ENCODE measurements around the gene PTPRF.
"Not testable (repeated sequence)": the region's sequence is repeated elsewhere in the genome, so short reads cannot be mapped to it uniquely, and the experiment has no call there.

PTPRF gene

DNA sequence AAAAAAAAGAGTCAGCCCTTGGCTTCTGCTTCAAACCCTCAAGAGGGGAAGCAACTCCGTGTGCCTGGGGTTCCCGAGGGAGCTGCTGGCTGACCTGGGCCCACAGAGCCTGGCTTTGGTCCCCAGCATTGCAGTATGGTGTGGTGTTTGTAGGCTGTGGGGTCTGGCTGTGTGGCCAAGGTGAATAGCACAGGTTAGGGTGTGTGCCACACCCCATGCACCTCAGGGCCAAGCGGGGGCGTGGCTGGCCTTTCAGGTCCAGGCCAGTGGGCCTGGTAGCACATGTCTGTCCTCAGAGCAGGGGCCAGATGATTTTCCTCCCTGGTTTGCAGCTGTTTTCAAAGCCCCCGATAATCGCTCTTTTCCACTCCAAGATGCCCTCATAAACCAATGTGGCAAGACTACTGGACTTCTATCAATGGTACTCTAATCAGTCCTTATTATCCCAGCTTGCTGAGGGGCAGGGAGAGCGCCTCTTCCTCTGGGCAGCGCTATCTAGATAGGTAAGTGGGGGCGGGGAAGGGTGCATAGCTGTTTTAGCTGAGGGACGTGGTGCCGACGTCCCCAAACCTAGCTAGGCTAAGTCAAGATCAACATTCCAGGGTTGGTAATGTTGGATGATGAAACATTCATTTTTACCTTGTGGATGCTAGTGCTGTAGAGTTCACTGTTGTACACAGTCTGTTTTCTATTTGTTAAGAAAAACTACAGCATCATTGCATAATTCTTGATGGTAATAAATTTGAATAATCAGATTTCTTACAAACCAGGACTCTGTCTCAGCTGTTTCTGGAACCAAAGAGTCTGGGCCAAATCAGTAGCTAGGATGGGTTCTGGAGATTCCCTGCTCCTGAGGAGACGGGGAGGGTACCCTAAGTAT, 92.5 kb downstream of the PTPRF start:
- DNase-seq, result no peak

DNA sequence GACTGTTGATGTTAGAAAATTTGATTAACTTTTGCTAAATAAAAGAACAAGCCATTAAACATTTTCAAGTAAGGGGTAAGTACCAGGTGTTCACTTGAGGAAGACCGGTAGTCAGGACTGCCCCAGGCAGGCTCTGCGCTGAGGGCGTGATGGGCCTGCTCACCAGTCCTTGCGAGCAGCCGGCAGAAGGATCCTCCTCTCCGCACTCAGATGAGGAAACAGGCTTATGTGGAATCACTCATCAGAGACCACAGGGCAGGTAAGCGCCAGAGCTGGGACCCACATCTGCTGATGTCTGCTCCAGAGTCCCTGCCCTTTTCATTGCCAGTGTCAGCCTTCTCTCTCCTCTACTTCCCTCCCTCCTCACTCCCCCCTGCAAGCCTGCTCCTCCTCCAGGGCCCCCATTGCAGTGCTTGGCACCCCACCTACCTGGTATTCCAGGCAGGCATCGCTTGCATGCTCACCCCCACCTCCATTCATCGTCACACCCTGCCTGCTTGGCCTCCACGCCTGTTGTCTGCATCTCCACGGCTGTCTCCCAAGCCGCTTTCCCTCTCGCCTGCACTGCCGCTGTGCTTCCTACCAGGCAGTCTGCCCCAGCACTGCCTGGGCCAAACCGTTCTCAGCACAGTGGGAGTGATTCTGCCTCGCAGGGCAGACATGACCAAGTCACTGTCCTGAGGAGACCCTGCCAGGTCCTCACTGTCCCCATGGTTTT, 94.5 kb downstream of the PTPRF start:
- DNase-seq, result no peak

DNA sequence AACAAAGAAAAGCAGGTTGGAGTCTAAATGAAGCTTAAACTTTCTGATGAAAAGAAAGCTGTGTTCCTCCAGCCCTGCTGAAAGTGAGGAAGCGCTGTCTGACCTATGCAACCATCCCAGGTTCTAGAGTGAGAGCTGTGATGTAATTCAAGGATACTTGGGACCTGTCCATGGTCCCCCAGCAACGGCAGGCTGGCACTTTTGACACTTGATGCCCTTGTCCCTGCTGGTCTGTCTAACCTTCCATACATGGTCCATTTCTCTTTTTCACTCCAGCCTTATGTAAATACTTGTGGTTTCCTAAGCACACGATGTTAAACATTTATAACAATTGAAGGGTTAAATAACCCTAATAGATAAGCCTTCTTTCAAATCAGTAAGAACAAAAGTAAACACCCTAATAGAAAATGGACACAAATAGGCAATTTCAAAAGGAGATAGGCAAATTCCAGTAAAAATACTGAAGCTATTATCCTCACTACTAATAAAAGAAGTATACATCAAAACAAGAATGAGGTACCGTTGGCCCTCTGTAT, 101.5 kb downstream of the PTPRF start:
- DNase-seq, result no peak

DNA sequence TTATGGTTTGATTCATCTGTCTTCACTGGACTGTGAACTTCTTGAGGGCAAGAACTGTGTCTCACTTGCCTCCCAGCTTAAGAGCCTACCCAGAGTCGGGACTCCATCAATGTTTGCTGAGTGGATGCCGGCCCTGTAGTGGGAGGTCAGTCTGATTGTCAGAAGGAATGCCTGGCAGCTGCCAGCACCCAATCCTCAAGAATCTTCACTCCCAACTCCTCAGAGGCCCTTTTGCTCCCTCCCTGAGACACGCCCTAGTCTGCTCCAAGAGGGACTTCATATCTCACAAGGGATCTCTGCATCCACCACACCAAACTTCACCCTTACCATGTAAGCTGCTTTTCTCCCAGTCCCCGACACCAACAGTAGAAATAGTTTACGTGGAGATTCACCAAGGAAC, 104.0 kb downstream of the PTPRF start:
- DNase-seq, result no peak

DNA sequence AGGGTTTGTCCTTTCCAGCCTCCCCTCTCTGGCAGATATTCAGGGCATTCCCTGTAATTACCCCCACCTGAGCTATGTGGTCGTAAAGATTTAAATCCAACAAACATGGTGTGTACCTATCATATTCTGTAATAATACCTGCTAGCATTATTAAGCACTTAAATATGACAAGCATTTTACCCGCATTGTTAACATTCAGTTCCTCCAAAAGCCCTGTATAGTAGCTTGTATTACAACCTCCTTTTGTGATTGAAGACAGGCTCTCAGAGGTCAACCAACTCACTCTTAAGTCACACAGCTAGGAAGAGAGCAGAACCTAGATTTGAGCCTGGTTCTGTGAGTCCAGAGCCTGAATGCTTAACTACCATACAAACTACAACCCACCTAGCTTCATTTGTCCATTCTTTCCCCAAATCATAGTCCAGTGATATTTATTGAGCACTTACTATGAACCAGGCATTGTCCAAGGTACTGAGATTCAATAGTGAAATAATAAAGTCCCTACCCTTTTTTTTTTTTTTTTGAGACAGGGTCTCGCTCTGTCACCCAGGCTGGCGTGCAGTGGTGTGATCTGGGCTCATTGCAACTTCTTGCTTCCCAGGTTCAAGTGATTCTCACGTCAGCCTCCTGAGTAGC, 105.4 kb downstream of the PTPRF start:
- no peak for DNase-seq

DNA sequence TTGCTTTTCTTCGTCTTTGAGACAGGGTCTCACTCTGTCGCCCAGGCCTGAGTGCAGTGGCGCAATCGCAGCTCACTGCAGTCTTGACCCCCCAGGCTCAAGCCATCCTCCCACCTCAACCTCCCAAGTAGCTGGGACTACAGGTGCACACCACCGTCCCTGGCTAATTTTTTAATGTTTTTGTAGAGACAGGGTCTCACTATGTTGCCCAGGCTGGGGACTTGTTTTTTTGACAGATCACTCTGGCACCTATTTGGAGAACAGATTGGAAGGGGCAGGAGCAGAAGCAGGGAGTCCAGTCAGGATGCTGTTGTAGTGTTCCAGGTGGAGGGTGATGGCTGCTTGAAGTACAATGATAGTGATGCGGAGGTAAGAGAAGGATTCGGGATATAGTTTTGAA, 106.6 kb downstream of the PTPRF start:
- DNase-seq, result no peak

DNA sequence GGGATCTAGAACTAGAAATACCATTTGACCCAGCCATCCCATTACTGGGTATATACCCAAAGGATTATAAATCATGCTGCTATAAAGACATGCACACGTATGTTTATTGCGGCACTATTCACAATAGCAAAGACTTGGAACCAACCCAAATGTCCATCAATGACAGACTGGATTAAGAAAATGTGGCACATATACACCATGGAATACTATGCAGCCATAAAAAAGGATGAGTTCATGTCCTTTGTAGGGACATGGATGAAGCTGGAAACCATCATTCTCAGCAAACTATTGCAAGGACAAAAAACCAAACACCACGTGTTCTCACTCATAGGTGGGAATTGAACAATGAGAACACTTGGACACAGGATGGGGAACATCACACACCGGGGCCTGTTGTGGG, 107.7 kb downstream of the PTPRF start:
- not testable (repeated sequence) for DNase-seq

DNA sequence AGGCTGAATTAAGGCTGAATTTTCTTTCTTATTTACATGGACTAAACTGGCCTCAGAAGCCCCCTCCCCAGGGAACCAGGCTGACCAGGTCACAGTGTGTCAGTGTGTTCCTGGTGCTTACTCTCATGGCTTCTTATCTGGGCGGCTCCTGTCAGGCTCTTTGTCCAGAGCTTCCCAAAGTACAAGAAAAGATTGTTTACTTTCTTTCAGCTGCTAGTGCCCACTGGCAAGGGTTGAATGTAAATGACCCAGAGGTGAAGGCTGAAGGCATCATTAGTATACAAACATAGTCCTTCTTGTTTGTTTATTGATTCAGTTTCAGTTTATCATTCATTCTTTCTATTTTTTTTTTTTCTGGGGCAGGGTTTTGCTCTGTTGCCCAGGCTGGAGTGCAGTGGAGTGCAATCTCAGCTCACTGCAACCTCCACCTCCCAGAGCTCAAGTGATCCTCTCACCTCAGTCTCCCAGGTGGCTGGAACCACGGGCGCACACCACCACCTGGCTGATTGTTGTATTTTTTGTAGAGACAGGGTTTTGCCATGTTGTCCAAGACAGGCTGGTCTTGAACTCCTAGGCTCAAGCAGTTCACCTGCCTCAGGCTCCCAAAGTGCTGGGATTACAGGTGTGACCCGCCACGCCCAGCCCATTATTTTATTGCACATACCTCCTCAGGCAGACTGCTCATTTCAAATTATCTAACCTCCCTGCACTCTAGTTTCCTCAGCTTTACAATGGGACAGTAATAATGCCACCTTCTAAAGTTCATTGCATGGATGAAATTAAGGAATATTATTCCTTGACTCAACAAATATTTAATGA, 109.5 kb downstream of the PTPRF start:
- no peak for DNase-seq

DNA sequence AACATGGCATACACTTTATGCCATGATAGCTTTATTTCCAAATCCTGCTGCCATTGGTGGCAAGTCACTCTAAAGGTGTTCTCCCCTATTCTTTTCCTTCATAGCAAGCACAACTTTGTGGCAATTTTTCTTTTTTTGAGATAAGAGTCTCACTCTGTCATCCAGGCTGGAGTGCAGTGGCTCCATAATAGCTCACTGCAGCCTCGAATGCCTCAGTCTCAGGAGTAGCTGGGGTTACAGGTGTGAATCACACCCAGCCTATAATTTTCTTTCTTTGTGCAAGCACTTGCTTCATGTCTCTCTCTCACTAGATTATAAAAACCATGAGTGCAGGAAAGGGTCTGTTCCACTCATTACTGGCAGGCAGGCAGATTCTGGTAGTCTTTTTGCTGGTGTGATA, 113.9 kb downstream of the PTPRF start:
- no peak for DNase-seq

DNA sequence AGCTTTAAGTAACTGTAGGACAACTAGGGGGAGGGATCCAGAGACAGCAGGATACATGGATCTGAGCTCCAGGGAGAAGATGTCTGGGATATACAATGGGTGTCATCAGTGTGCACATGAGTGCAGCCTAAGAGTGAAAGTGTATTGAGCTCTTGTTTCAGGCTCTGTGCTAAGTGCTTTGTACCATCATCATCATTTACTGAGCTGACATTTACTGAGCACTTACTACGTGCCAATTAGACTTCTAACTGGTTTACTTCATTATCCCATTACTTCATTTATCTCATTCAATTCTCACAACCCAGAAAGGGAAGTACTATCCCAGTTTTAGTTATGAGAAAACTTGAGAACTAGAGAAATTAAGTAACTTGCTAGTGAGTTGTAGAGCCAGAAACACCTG, 114.8 kb downstream of the PTPRF start:
- no peak for DNase-seq

DNA sequence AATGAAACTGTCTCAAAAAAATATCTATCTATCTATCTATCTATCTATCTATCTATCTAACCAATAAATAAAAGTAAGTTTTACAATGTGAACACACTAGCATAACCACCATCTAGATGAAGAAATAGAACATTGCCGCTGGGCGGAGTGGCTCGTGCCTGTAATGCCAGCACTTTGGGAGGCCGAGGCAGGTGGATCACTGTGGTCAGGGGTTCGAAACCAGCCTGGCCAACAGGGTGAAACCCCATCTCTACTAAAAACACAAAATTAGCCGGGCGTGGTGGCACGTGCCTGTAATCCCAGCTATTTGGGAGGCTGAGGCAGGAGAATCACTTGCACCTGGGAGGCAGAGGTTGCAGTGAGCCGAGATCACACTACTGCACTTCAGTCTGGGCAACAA, 116.6 kb downstream of the PTPRF start:
- not testable (repeated sequence) for DNase-seq

DNA sequence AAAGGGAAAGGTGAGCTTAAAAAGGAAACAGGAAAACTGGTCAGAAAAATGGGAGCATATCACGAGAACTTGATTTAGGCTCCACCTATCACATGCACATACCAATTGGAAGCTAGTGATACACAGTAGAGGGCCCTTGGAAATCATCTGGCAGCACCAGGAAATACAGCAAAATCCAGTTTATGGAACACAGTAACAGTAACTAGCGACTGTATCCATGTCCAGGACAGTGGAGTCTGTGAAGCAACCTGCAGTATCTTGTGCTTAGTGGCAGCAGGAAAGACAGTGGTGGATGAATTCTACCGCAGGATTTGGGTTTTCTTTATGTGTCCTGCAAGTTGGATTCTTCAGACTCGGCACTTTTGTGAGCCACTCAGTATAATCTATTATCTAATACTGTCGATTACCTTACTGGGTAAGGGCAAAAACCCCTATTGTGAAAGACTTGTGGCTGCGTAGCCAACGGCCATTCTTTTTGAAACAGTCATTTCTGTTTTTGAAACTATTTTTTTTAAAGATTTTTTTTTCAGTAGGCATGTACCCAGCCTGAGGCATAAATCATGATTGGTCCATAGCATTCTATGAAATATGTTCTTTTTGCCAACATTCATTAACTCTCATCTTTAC, 117.7 kb downstream of the PTPRF start:
- DNase-seq, result no peak

DNA sequence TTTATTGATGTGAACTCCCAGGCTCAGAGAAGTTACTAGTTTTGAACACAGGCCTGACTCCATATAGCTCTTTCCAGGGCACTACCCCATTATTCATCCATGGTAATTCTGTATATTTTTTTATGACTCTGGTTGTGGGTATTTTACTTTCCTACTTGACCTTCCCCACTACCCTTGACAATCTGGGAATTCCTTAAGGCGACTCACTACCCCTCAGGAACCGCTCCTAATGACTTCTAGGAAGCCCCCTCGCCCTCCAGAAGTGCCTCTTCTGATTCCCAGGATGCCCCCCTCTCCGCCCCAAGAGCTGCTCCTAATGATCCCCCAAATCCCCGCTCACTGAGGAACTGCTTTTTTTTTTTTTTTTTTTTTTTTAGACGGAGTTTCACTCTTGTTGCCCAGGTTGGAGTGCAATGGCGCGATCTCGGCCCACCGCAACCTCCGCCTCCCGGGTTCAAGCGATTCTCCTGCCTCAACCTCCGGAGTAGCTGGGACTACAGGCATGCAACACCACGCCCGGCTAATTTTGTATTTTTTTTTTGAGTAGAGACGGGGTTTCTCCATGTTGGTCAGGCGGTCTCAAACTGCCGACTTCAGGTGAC, 118.3 kb downstream of the PTPRF start:
- DNase-seq, result no peak

DNA sequence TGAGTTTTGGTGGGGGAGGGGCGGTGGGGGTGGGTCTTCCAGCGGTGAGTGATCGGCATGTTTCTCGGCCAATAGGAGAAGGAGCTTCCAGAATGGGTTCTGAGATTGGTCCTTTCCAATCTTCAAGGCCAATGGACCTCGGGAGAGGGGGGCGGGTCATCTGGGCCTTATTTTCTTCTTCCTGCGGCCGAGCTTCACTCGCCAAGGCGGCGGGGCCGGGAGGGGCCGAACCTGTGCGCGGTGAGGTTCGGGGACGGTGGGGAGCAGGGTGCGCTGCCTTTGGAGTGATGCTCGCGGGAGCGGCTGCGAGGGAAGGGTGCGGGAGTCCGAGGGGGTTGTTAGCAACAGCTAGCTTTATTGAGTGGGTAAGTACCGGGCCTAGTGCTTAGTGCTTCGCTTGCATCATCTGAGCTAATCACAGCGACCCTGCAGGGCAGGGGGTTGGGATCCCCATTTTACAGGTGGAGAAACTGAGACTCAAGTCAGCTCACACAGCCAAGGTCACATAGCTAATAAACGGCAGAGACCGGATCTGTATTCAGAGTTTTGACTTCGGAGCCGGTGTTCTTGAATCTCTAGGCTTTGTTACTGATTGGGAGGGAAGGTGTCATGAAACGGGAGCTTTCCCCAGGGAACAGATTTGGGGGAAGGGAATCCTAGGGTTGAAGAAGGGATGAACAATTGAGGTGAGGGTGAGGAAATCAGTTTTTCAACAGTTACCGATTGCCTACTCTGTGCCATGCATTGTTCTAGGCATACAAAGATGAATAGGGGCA, 119.8 kb downstream of the PTPRF start:
- DNase-seq, result peak; percentile 77 to 99 (median 95)

DNA sequence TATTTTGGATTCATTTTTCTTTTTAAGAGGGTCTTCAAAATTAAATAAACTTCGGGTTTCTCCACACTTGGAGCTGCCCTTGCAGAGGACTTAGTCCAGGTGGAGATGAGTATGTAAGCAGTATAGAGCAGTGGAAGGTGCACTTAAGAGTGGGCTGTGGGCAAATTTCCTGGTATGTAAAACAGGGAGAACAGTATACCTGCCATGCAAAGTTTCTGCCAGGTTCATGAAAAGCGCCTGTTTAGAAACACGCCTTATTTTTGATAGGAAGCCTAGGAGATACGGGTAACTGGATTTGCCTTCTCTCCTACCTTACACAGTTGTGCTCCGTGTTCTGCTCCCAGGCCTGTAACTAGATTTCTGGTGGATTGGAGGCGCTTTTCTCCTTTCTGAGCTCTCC, 120.5 kb downstream of the PTPRF start:
- no peak for DNase-seq

DNA sequence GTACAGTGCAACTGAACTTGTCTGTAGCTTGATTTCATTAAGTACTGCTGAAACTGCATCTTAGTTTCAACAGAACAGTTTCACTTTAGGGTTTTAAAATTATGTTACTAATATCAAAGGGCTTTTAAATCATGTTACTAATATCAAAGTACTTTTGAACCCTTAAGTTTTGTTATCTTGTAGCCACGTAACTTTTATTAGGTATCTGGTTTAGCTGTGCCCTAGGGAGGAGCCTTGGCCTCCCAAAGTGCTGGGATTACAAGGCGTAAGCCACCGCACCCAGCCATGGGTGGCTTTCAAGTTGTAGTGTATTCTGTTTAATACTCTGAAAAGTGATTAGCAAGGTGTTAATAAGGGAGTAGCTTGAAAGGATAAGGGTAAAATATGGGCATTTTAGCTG, 121.2 kb downstream of the PTPRF start:
- no peak for DNase-seq

DNA sequence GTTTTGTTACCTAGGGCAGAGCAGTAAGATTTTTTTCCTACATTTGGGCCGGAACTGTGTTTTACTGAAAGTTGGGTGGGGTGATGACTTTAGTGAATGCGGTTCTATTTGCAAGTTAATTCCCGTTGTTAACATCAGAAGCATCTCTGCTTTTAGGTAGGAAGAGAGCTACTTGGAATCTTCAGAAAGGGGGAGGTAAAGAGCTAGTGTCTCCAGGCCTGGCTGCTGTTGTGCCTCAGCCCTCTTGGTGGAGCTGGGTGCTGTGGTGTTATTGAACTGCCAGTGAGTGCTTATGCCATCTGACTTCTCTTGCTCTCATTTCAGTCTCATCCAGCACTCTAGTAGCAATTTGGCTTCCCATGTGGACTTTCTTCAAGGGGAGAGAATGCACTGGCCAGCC, 122.7 kb downstream of the PTPRF start:
- DNase-seq, result peak in 18 of 56 donors; percentile 2 to 45 (median 15)

DNA sequence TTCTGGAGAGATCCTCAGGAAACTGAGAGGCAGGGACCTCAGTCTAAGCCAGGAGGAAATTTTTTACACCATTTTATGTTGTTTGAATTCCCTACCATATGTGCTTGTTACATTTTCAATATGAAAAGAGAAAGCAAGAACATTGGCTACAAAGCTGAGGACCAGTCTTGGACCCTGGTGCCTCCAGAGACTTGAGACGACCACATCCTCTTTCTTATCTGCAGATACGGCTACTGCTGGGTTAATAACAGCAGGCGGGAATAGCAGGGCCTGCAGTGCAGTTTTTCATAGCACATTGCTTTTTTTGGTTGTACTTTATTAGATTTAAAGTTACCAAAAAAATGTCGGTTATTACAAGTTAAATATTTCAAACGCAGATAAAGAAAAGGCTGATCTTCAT, 123.2 kb downstream of the PTPRF start:
- no peak for DNase-seq

DNA sequence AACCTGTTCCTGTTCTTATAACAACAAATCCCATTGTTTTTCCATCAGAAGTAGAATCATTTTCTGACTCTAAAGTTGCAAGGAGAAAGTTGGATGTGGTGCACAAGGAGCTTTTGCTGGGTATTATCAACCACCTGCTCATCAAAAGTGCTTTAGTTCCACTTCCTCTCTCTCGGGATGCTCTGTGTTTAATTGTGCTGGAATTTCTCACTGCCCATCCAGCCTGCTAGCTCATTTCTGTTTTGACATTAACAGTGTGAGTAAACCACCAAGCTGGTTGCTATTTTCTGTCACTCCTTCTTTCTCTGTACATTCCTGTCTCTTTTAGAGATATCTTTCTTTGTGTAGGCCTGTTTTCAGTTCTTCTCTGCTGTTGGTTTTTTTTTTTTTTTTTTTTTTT, 125.3 kb downstream of the PTPRF start:
- DNase-seq, result no peak
